ENCODE measurements around the gene AKAP10. TPM values are rescaled to one million over a fixed set of nuclear protein-coding genes. Genes with fewer than 3 reads are reported as not detected.
A peak's percentile ranks its signal among the peaks of the same experiment; 100 is the strongest.

AKAP10 gene
- total and polyA plus RNA-seq, 2 of the 4 experiments (the other 2 are of a cell fraction): 12.7 to 18.6 TPM

DNA sequence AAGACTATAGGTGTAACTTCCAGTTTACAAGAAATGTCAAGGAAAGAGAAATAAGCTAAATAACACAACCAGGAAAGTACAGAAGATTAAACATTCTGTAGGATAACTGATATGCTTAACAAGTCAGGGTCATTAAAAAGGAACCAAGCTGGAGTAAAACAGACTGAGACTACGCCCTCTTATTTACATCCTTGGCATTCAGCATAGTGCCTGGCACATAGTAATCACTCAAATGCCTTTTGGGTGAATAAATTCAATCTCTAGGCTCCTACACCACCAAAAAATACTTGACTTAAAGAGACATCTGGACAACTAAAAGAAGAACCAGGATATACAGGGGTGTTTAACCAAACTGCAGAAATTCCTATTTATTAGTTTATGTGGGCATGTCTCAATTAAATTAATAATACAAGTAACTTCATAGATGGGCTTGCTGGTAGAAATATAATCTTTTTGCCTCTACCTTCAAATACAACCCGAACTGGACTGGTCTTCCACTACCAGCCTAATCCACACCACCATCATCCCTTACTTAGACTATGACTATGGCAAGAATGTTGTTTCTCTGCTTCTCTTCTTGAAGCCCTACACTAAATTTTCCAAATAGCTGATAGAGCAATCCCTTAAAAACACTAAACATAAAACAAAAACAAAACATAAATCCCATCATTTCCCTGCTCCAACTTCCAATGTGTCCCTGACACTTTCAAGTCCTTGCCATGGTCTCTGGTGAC lies 62.2 kb downstream of the AKAP10 start:
- intact Hi-C loops (cut with micrococcal nuclease) (no loop called here), in situ Hi-C loops (cut with MboI; ENCODE audit: low sequenced_read_pairs) (no loop called here), dilution Hi-C loops (cut with HindIII; ENCODE audit: low sequenced_read_pairs, unreplicated experiment) (no loop called here)
- WGBS, 2 experiments (ENCODE audit: extremely low coverage in 2 of 2, insufficient read length in 1 of 2): no CpG with 5 or more reads among the region's 2 CpGs
- no peaks in the 10 kb centered on the region for H4K20me1 ChIP-seq (ENCODE audit: insufficient read depth, low read length)
- no peak overlapping the region for H3K4me3 ChIP-seq (ENCODE audit: insufficient read depth, low read depth, low read length)
- H3K4me1 ChIP-seq (ENCODE audit: control insufficient read depth, insufficient read depth, low read length): peaks cover 2% of the 10 kb centered on the region
- H3K27ac ChIP-seq (ENCODE audit: insufficient read depth, low read length): no peak overlapping the region
- peaks cover 8 to 17% of the 10 kb centered on the region in 2 experiments; a peak in 3 of 4 replicates for H3K79me1 ChIP-seq (ENCODE audit: low read depth in 1 of 2, low read length in 2 of 2)
- H3K9me3 ChIP-seq (ENCODE audit: control insufficient read depth, insufficient read depth, low read length): no peaks in the 10 kb centered on the region
- ChIA-PET CTCF (no interaction called here), POLR2A (ENCODE audit: unreplicated experiment) (no interaction called here)
- no peak overlapping the region for H2AK9ac ChIP-seq (replicated peaks; ENCODE audit: low read depth, low read length, poor library complexity)
- no peaks in the 10 kb centered on the region for H3K27me3 ChIP-seq (ENCODE audit: control insufficient read depth, insufficient read depth, low read length)
- no peak overlapping the region for H3K4me2 ChIP-seq (ENCODE audit: low read depth, low read length)
- H3K14ac ChIP-seq (replicated peaks; ENCODE audit: low read depth, low read length): no peak overlapping the region
- no peak overlapping the region for H3K9ac ChIP-seq (ENCODE audit: low read depth, low read length)
- no peak overlapping the region for H4K91ac ChIP-seq (ENCODE audit: insufficient read depth, low read depth, low read length)
- TF ChIP-seq, protein P1, sequence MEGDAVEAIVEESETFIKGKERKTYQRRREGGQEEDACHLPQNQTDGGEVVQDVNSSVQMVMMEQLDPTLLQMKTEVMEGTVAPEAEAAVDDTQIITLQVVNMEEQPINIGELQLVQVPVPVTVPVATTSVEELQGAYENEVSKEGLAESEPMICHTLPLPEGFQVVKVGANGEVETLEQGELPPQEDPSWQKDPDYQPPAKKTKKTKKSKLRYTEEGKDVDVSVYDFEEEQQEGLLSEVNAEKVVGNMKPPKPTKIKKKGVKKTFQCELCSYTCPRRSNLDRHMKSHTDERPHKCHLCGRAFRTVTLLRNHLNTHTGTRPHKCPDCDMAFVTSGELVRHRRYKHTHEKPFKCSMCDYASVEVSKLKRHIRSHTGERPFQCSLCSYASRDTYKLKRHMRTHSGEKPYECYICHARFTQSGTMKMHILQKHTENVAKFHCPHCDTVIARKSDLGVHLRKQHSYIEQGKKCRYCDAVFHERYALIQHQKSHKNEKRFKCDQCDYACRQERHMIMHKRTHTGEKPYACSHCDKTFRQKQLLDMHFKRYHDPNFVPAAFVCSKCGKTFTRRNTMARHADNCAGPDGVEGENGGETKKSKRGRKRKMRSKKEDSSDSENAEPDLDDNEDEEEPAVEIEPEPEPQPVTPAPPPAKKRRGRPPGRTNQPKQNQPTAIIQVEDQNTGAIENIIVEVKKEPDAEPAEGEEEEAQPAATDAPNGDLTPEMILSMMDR (conservative IDR thresholded peaks at IDR 0.05; ENCODE audit: low read depth, low read length): no peak
- TF ChIP-seq CEBPB (IDR thresholded peaks at IDR 0.05; ENCODE audit: low read depth, low read length) (no peak), MAZ (IDR thresholded peaks at IDR 0.05; ENCODE audit: borderline replicate concordance, low read depth, low read length) (no peak), POLR2A (IDR thresholded peaks at IDR 0.05; ENCODE audit: low read depth, low read length) (no peak), FOS (IDR thresholded peaks at IDR 0.05; ENCODE audit: low read depth, low read length) (no peak), RAD21 (IDR thresholded peaks at IDR 0.05; ENCODE audit: low read length) (no peak), SMC3 (IDR thresholded peaks at IDR 0.05; ENCODE audit: low read depth, low read length) (no peak), RCOR1 (IDR thresholded peaks at IDR 0.05; ENCODE audit: insufficient replicate concordance, low read length) (no peak), RFX5 (IDR thresholded peaks at IDR 0.05; ENCODE audit: low read depth, low read length) (no peak), MXI1 (IDR thresholded peaks at IDR 0.05; ENCODE audit: borderline replicate concordance, low read depth, low read length) (no peak)
- TF ChIP-seq, protein P2, sequence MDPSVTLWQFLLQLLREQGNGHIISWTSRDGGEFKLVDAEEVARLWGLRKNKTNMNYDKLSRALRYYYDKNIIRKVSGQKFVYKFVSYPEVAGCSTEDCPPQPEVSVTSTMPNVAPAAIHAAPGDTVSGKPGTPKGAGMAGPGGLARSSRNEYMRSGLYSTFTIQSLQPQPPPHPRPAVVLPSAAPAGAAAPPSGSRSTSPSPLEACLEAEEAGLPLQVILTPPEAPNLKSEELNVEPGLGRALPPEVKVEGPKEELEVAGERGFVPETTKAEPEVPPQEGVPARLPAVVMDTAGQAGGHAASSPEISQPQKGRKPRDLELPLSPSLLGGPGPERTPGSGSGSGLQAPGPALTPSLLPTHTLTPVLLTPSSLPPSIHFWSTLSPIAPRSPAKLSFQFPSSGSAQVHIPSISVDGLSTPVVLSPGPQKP (IDR thresholded peaks at IDR 0.05; ENCODE audit: borderline replicate concordance, low read depth, low read length): no peak
- TF ChIP-seq, protein P3, sequence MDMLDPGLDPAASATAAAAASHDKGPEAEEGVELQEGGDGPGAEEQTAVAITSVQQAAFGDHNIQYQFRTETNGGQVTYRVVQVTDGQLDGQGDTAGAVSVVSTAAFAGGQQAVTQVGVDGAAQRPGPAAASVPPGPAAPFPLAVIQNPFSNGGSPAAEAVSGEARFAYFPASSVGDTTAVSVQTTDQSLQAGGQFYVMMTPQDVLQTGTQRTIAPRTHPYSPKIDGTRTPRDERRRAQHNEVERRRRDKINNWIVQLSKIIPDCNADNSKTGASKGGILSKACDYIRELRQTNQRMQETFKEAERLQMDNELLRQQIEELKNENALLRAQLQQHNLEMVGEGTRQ (IDR thresholded peaks at IDR 0.05; ENCODE audit: low read depth, low read length): no peak
- no peak overlapping the region for H3K23ac ChIP-seq (ENCODE audit: low read depth, low read length)
- no peak overlapping the region for H2BK15ac ChIP-seq (ENCODE audit: low read depth, low read length)
- H2BK5ac ChIP-seq (ENCODE audit: low read depth, low read length, poor library complexity, severe bottlenecking): no peak overlapping the region
- BruUV-seq (replicated peaks): no TSS peak
- DNase-seq (no peak), ATAC-seq (ENCODE audit: low read depth) (peak; percentile 42)
- 0 out of 2 replicates have a peak, but pooled peaks cover 3% of the 10 kb centered on the region for H3K9me1 ChIP-seq (ENCODE audit: insufficient read depth, low read length)
- no peak overlapping the region for H3K56ac ChIP-seq (ENCODE audit: extremely low read depth, insufficient read depth, low read length)
- no peak overlapping the region for H2AK5ac ChIP-seq (ENCODE audit: low read depth, low read length)
- H3K4ac ChIP-seq (ENCODE audit: low read depth, low read length): no peak overlapping the region
- H2BK120ac ChIP-seq (ENCODE audit: low read depth, low read length): no peak overlapping the region
- no peak overlapping the region for H2AFZ ChIP-seq (replicated peaks; ENCODE audit: low read length, poor library complexity)
- H3K18ac ChIP-seq (ENCODE audit: low read depth, low read length): no peak overlapping the region
- no peak overlapping the region for H4K5ac ChIP-seq (ENCODE audit: low read depth, low read length)
- H4K8ac ChIP-seq (ENCODE audit: low read depth in 2 of 2, low read length in 2 of 2): no peak overlapping the region
- H2BK20ac ChIP-seq (ENCODE audit: low read depth, low read length): no peak overlapping the region
- peaks cover 44% of the 10 kb centered on the region for H3K36me3 ChIP-seq (ENCODE audit: control insufficient read depth, insufficient read depth, low read length)
